WTC11 (cell line): ENCODE results near the gene BMF.

ENCODE experiments used
- CTCF ChIP-seq: fragments of 200-600 bp; IDR thresholded peaks from 2 replicates; pipeline ENCODE4 v1.8.0; 2022; ENCODE audit warnings: antibody characterized with exemption
- ESRRA ChIP-seq: sonication (generic); formaldehyde crosslinking; IDR thresholded peaks from 2 replicates; pipeline ENCODE4 v1.8.1; 2022; ENCODE audit warnings: mild to moderate bottlenecking, missing genetic modification reagents, borderline replicate concordance
- MAX ChIP-seq: sonication (generic); formaldehyde crosslinking; IDR thresholded peaks from 2 replicates; pipeline ENCODE4 v1.8.0; 2022; ENCODE audit warnings: mild to moderate bottlenecking, missing genetic modification reagents
- SP1 ChIP-seq: sonication (generic); formaldehyde crosslinking; conservative IDR thresholded peaks from 2 replicates; pipeline ENCODE4 v1.8.1; 2022; ENCODE audit warnings: missing genetic modification reagents
- ZBTB21 ChIP-seq: sonication (generic); formaldehyde crosslinking; IDR thresholded peaks from 2 replicates; pipeline ENCODE4 v1.8.1; 2023; ENCODE audit warnings: mild to moderate bottlenecking, missing genetic modification reagents, borderline replicate concordance

GRCh38 chr15:40081691-40082194, 26.9 kb downstream of the BMF start:
- TF ChIP-seq CTCF, result no peak
- no peak for TF ChIP-seq SP1 (CRISPR knock-in tag)
- TF ChIP-seq MAX, result no peak; the same call in 1 of the 2 replicates
- TF ChIP-seq ZBTB21 (CRISPR knock-in tag), result no peak
- no peak for TF ChIP-seq ESRRA (CRISPR knock-in tag)
